Measurements from ENCODE around the gene COL13A1.

The COL13A1 gene

GRCh38 chr10:69819716-69820506 lies 18.2 kb downstream of the COL13A1 start:
- no peak for DNase-seq (ENCODE audit: low read depth)

- no peak for DNase-seq (ENCODE audit: low read depth)
These were observed 19.1 kb downstream of the COL13A1 start for GRCh38 chr10:69820817-69821216.

- DNase-seq (ENCODE audit: low read depth) = no peak
These were observed 23.9 kb downstream of the COL13A1 start for GRCh38 chr10:69825604-69826003.

- DNase-seq (ENCODE audit: low read depth) = no peak
These were observed 24.4 kb downstream of the COL13A1 start for GRCh38 chr10:69826094-69826493.

- no peak for DNase-seq (ENCODE audit: low read depth)
These were observed 25.3 kb downstream of the COL13A1 start for GRCh38 chr10:69826789-69827554.

GRCh38 chr10:69828144-69828870 lies 26.6 kb downstream of the COL13A1 start:
- no peak for DNase-seq (ENCODE audit: low read depth)

- no peak for DNase-seq (ENCODE audit: low read depth)
These were observed 28.1 kb downstream of the COL13A1 start for GRCh38 chr10:69829775-69830174.

- DNase-seq (ENCODE audit: low read depth) = no peak
These were observed 29.6 kb downstream of the COL13A1 start for GRCh38 chr10:69831231-69831855.

GRCh38 chr10:69835233-69835632 lies 33.5 kb downstream of the COL13A1 start:
- DNase-seq (ENCODE audit: low read depth) = no peak

- no peak for DNase-seq (ENCODE audit: low read depth)
These were observed 34.4 kb downstream of the COL13A1 start for GRCh38 chr10:69835875-69836730.

GRCh38 chr10:69836731-69837030 lies 35.0 kb downstream of the COL13A1 start:
- no peak for DNase-seq (ENCODE audit: low read depth)

GRCh38 chr10:69837261-69837660 lies 35.6 kb downstream of the COL13A1 start:
- no peak for DNase-seq (ENCODE audit: low read depth)

- no peak for DNase-seq (ENCODE audit: low read depth)
These were observed 36.7 kb downstream of the COL13A1 start for GRCh38 chr10:69838418-69838817.

- no peak for DNase-seq (ENCODE audit: low read depth)
These were observed 37.1 kb downstream of the COL13A1 start for GRCh38 chr10:69838853-69839252.

GRCh38 chr10:69839696-69840345 lies 38.1 kb downstream of the COL13A1 start:
- DNase-seq (ENCODE audit: low read depth) = no peak

GRCh38 chr10:69840773-69841172 lies 39.1 kb downstream of the COL13A1 start:
- no peak for DNase-seq (ENCODE audit: low read depth)

GRCh38 chr10:69842020-69842419 lies 40.3 kb downstream of the COL13A1 start:
- DNase-seq (ENCODE audit: low read depth) = no peak

GRCh38 chr10:69842882-69843281 lies 41.2 kb downstream of the COL13A1 start:
- no peak for DNase-seq (ENCODE audit: low read depth)

GRCh38 chr10:69843923-69844322 lies 42.2 kb downstream of the COL13A1 start:
- no peak for DNase-seq (ENCODE audit: low read depth)

- no peak for DNase-seq (ENCODE audit: low read depth)
These were observed 43.0 kb downstream of the COL13A1 start for GRCh38 chr10:69844698-69845097.

Data from activated gamma-delta T cell treated with anti-CD3 and anti-CD28 coated beads, Interleukin-2, amount 50 U/mL, for 16 hours (primary cell).